Stimulated activated naive CD4-positive, alpha-beta T cell (primary cell): ENCODE results near the gene TMLHE.
"Not testable (repeated sequence)": the region's sequence is repeated elsewhere in the genome, so short reads cannot be mapped to it uniquely, and the experiment has no call there.

ENCODE experiments used
- DNase-seq, 6 experiments: peaks; one replicate each; lab custom pipeline; 2025; lab: John Stamatoyannopoulos, UW

Gene TMLHE

GRCh38 chrX:155495134-155495533 lies 117.6 kb downstream of the TMLHE start:
- DNase-seq = not testable (repeated sequence)

- DNase-seq = not testable (repeated sequence)
Measured at GRCh38 chrX:155491421-155491820, 121.3 kb downstream of the TMLHE start.

DNA sequence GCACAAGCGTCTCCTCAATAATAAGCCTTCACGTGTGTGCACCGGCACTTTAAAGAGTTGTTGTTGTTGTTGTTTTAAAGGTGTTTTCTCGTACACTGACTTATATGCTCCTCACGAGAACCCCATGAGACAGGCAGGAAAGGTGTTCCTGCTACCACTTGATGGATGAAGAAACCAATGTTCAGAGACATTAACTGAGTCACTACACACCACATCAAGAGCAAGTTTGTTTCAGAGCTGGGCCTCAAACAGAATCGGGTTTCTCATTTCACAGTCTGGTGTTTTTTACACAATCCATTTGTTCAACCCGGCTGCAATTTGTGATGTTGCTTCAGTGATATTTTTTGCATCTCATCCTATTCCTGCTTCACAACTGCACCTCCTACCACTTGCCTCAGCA lies 135.6 kb downstream of the TMLHE start:
- not testable (repeated sequence) for DNase-seq

DNA sequence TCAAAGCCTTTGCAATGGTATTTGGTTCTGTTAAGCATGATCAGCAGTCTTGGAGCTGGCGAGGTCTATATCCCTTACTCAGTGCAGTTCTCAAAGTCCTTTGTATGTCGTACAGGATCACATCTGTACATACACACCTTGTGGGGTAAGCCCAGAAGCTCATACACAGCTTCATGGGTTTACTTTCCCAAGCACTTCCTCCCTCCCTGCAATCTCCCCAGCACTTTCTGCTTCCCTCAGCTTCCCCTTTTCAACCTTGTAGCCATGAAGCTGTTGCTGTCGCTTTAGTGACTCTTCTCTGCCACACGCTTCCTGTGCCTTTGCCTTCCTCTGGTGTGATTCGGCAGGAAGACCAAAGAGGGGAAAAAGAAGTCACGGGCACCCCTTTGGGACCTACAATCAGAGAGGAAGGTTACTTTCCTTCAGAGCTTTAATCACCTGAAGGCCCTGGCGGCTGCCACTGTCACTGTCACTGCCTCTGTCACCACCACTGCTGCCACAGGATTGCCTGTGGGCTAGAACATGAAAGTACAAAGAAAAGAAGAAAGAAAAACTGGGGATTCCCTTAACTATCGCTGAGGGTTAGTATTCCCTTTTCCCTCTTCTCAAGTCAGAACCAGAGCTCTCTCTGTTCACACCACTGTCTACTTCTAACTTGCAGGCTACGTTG lies 146.3 kb downstream of the TMLHE start:
- not testable (repeated sequence) for DNase-seq

DNA sequence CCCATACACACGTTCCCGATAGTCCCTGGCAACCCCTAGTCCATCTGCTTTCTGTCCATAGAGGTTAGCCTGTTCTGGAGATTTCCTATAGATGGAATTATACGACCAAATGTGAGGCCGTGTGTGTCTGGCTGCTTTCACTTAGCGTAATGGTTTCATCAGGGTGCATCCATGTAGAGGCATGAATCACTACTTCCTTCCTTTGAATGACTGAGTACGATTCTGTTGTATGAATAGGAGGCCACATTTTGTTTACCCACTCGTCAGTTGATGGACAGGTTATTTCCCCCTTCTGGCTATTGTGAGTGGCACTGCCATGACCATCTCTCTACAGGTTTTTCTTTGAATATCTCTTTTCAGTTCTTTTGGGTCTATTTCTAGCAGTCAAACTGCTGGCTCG lies 152.3 kb downstream of the TMLHE start:
- DNase-seq = not testable (repeated sequence)

GRCh38 chrX:155458471-155458870 lies 154.3 kb downstream of the TMLHE start, which contains the start of gene F8A3:
F8A3 (minus strand) TSS chrX:155458620; CDS start chrX:155458600, 20 bp downstream.
- not testable (repeated sequence) for DNase-seq

- not testable (repeated sequence) for DNase-seq
Measured at GRCh38 chrX:155457761-155458447, 154.8 kb downstream of the TMLHE start.

DNA sequence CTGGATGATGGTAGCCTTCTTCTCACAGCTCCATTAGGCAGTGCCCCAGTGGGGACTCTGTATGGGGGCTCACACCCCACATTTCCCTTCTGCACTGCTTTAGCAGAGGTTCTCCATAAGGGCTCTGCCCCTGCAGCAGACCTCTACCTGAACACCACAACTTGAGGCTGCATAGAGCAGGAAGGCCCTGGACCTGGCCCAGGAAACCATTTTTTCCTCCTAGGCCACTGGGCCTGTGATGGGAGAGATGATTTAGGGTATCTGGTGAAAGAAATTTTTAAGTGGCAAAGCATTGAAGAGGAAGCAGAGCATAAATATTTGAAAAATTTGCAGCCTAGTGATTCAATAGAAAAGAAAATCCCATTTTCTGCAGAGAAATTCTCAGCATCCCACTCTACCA lies 171.7 kb downstream of the TMLHE start:
- no peak for DNase-seq
